HepG2 (cell line): ENCODE measurements around the gene PRR23B. TPM values are rescaled to one million over a fixed set of nuclear protein-coding genes. Genes with fewer than 3 reads are reported as not detected.

Experiments used
- ATAC-seq: fragments of 200-7000 bp; cut with Tn5 transposase; 3 replicates; pipeline ENCODE4 v1.9.1; 2020; ENCODE audit warnings: mild to moderate bottlenecking, moderate library complexity
- BruUV-seq: library from RNA; stranded (reverse); fragments of 400-500 nt; replicated peaks from 2 replicates; lab custom pipeline; 2021; lab: Mats Ljungman, UMichigan
- CTCF ChIA-PET: fragments of 300-600 bp; formaldehyde crosslinking; extraction: SDS; loops from one replicate; lab custom pipeline; 2021; ENCODE audit warnings: low total read pairs, inconsistent platforms, low intra/inter-chr PET ratio; lab: Yijun Ruan, JAX
- POLR2A ChIA-PET: fragments of 350-600 bp; sonication (Branson Sonifier 250); formaldehyde crosslinking; loops from one replicate; lab custom pipeline; 2020; ENCODE audit warnings: antibody characterized with exemption, inconsistent platforms; lab: Yijun Ruan, JAX
- DNase-seq: peaks from one replicate; pipeline ENCODE4 v3.0.0-alpha.2; 2015; ENCODE audit warnings: low spot score
- FAIRE-seq: peaks from 3 replicates; lab custom pipeline; 2011; peaks lifted over from hg19 to GRCh38; lab: Jason Lieb, UNC
- H2AFZ ChIP-seq: one replicate; pipeline ENCODE4 v1.6.1; 2011; ENCODE audit warnings: low read length, inconsistent platforms
- H3K27ac ChIP-seq: fragments of 300-600 bp; 3 replicates; pipeline ENCODE4 v1.8.0; 2011; ENCODE audit warnings: mixed run types, mild to moderate bottlenecking, mixed read lengths, low read length, inconsistent platforms; ENCODE audit not compliant: insufficient read depth; ENCODE audit errors: extremely low read length
- H3K27me3 ChIP-seq, 2 experiments: fragments of 200-600 bp in 1 of 2; 2 replicates in 1 of 2; 3 replicates in 1 of 2; pipeline versions ENCODE4 v1.6.0 to v1.8.0; 2011; ENCODE audit warnings: low read length in 2 of 2, mild to moderate bottlenecking in 2 of 2, moderate library complexity in 2 of 2, inconsistent platforms in 1 of 2; ENCODE audit not compliant: insufficient read depth in 2 of 2, control insufficient read depth in 1 of 2
- H3K36me3 ChIP-seq, 2 experiments: fragments of 200-600 bp in 1 of 2; replicated peaks in 1 of 2; 2 replicates in 1 of 2; 3 replicates in 1 of 2; pipeline versions ENCODE4 v1.5.1 to v1.8.0; 2011; ENCODE audit warnings: low read length in 2 of 2, inconsistent platforms in 1 of 2; ENCODE audit not compliant: insufficient read depth in 2 of 2, control insufficient read depth in 1 of 2
- H3K4me1 ChIP-seq: 2 replicates; pipeline ENCODE4 v1.5.1; 2012; ENCODE audit warnings: low read length, inconsistent platforms; ENCODE audit not compliant: insufficient read depth
- H3K4me2 ChIP-seq: 2 replicates; pipeline ENCODE4 v1.6.0; 2011; ENCODE audit warnings: low read depth, low read length, inconsistent platforms
- H3K4me3 ChIP-seq, 3 experiments: fragments of 200-600 bp in 1 of 3; sonication (generic), shearing (Covaris generic) in 1 of 3; replicated peaks in 1 of 3; 2 replicates each; pipeline ENCODE4 v1.5.1; 2011 to 2016; ENCODE audit warnings: low read length in 3 of 3, inconsistent platforms in 2 of 3, low read depth in 2 of 3, mild to moderate bottlenecking in 2 of 3, control low read depth in 1 of 3, mixed read lengths in 1 of 3; ENCODE audit not compliant: insufficient read depth in 1 of 3
- H3K79me2 ChIP-seq: one replicate; pipeline ENCODE4 v1.6.1; 2011; ENCODE audit warnings: low read length, inconsistent platforms; ENCODE audit not compliant: insufficient read depth
- H3K9ac ChIP-seq: 2 replicates; pipeline ENCODE4 v1.6.0; 2011; ENCODE audit warnings: mild to moderate bottlenecking, low read depth, low read length, inconsistent platforms; ENCODE audit not compliant: insufficient read depth
- H3K9me3 ChIP-seq: 2 replicates; pipeline ENCODE4 v1.5.1; 2012; ENCODE audit warnings: mild to moderate bottlenecking, low read length
- H4K20me1 ChIP-seq: 2 replicates; pipeline ENCODE4 v1.6.0; 2011; ENCODE audit warnings: inconsistent platforms, mild to moderate bottlenecking, low read length, moderate library complexity; ENCODE audit not compliant: insufficient read depth
- ADNP ChIP-seq: sonication (generic); formaldehyde crosslinking; IDR thresholded peaks from 2 replicates; pipeline ENCODE4 v1.4.0; 2020; ENCODE audit warnings: missing genetic modification reagents
- GLI4 ChIP-seq: sonication (generic); formaldehyde crosslinking; IDR thresholded peaks from 2 replicates; pipeline ENCODE4 v1.5.1; 2020; ENCODE audit warnings: missing genetic modification reagents, mild to moderate bottlenecking, moderate library complexity, borderline replicate concordance
- MAFF ChIP-seq: IDR thresholded peaks from 2 replicates; pipeline ENCODE4 v1.6.1; 2011; ENCODE audit warnings: low read depth, low read length, improper control_type of control experiment
- NR2C2 ChIP-seq: sonication (generic); formaldehyde crosslinking; IDR thresholded peaks from 2 replicates; pipeline ENCODE4 v1.4.0; 2020; ENCODE audit warnings: missing genetic modification reagents, mild to moderate bottlenecking, moderate library complexity, borderline replicate concordance
- NR3C1 ChIP-seq: sonication (generic); formaldehyde crosslinking; IDR thresholded peaks from 2 replicates; pipeline ENCODE4 v1.4.0; 2020; ENCODE audit warnings: missing genetic modification reagents
- ZNF292 ChIP-seq: sonication (generic); formaldehyde crosslinking; IDR thresholded peaks from 2 replicates; pipeline ENCODE4 v1.8.1; 2022; ENCODE audit warnings: mild to moderate bottlenecking, low read depth, missing genetic modification reagents, borderline replicate concordance
- ZNF337 ChIP-seq: sonication (generic); formaldehyde crosslinking; IDR thresholded peaks from 2 replicates; pipeline ENCODE4 v1.5.1; 2020; ENCODE audit warnings: missing genetic modification reagents, low read depth, mild to moderate bottlenecking, borderline replicate concordance
- WGBS: methylation state at CpG from one replicate; pipeline ENCODE4 v1.1.6; 2017; ENCODE audit warnings: low lambda C conversion rate; 5-methylcytosine and 5-hydroxymethylcytosine counted together
- in situ Hi-C: cut with HindIII; loops from 2 replicates; pipeline ENCODE4 v1.10.0; 2017; ENCODE audit warnings: low pct_unique_long_range_greater_than_20kb; ENCODE audit not compliant: extremely low pct_ligation_motif_present
- intact Hi-C: fragments of 100-400 bp; cut with micrococcal nuclease; formaldehyde crosslinking; loops from one replicate; pipeline ENCODE4 v1.10.0; 2022; ENCODE audit not compliant: unreplicated experiment
- polyA plus RNA-seq, 8 experiments: library from polyadenylated mRNA; depleted of rRNA in 3 of 8; stranded (reverse) in 7 of 8; unstranded in 1 of 8; fragments of >200 nt; fragmentation: Illumina TruSeq in 4 of 8; extraction: Trizol in 4 of 8; gene quantifications; 2 replicates each; pipeline versions ENCODE4 v1.2.1 to v1.2.3, GENCODE V29; 2011 to 2016; ENCODE audit warnings: low read depth in 4 of 8, missing spikeins in 1 of 8, mixed read lengths in 1 of 8; ENCODE audit not compliant: insufficient read depth in 1 of 8
- total RNA-seq, 5 experiments: library from RNA; depleted of rRNA; stranded (reverse); fragments of >200 nt; fragmentation: Illumina TruSeq; extraction: Trizol; gene quantifications; 2 replicates each; pipeline ENCODE4 v1.2.3, GENCODE V29; 2016; ENCODE audit warnings: low read depth in 1 of 5
- TF ChIP-seq, protein P1 (sequence below): sonication (generic); formaldehyde crosslinking; IDR thresholded peaks from 2 replicates; pipeline ENCODE4 v1.9.0; 2021; ENCODE audit warnings: missing genetic modification reagents, mild to moderate bottlenecking, borderline replicate concordance
- TF ChIP-seq, protein P2 (sequence below): sonication (generic); formaldehyde crosslinking; IDR thresholded peaks from 2 replicates; pipeline ENCODE4 v1.4.0; 2020; ENCODE audit warnings: missing genetic modification reagents

The PRR23B gene
- total and polyA plus RNA-seq, 2 of the 13 experiments (the other 11 are each of a cell fraction or from before 2014, with no cell fraction given) = not detected

DNA sequence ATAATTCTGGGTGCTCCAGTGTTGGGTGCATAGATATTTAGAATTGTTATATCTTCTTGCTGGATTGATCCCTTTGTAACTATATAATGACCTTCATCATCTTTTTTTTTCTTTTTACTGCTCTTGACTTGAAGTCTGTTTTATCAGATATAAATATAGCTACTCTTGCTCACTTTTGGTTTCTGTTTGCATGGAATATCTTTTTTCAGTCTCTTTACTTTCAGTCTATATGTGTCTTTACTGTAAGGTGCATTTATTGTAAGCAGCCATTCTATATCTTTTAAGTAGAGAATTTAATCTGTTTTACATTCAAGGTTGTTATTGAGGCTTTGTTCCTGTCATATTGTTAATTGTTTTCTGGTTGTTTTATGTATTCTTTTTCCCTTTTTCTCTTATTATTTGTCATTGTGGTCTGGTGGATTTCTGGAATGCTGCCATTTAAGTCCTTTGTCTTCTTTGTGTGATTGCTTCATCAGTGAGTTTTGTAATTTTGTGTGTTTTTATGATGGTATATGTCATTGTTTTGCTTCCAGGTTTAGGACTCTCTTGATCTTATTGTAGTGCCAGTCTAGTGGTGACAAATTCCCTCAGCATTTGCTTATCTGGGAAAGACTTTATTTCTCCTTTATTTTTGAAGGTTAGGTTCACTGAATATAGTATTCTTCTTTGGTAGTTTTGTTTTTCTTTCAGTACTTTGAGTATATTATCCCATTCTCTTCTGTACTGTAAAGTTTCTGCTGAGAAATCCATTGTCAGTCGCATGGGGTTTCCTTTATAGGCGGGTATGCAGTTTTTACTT lies 32.3 kb upstream of the PRR23B start:
- H4K20me1 ChIP-seq = no peaks in the 10 kb centered on the region
- TF ChIP-seq ZNF292 (CRISPR knock-in tag) (no peak), ADNP (no peak), NR2C2 (CRISPR knock-in tag) (no peak), MAFF (no peak), GLI4 (no peak), ZNF337 (peak; percentile 55; the same call in 1 of the 2 replicates), NR3C1 (CRISPR knock-in tag) (no peak)
- TF ChIP-seq, protein P1, sequence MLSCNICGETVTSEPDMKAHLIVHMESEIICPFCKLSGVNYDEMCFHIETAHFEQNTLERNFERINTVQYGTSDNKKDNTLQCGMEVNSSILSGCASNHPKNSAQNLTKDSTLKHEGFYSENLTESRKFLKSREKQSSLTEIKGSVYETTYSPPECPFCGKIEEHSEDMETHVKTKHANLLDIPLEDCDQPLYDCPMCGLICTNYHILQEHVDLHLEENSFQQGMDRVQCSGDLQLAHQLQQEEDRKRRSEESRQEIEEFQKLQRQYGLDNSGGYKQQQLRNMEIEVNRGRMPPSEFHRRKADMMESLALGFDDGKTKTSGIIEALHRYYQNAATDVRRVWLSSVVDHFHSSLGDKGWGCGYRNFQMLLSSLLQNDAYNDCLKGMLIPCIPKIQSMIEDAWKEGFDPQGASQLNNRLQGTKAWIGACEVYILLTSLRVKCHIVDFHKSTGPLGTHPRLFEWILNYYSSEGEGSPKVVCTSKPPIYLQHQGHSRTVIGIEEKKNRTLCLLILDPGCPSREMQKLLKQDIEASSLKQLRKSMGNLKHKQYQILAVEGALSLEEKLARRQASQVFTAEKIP (CRISPR knock-in tag) = no peak
- TF ChIP-seq, protein P2, sequence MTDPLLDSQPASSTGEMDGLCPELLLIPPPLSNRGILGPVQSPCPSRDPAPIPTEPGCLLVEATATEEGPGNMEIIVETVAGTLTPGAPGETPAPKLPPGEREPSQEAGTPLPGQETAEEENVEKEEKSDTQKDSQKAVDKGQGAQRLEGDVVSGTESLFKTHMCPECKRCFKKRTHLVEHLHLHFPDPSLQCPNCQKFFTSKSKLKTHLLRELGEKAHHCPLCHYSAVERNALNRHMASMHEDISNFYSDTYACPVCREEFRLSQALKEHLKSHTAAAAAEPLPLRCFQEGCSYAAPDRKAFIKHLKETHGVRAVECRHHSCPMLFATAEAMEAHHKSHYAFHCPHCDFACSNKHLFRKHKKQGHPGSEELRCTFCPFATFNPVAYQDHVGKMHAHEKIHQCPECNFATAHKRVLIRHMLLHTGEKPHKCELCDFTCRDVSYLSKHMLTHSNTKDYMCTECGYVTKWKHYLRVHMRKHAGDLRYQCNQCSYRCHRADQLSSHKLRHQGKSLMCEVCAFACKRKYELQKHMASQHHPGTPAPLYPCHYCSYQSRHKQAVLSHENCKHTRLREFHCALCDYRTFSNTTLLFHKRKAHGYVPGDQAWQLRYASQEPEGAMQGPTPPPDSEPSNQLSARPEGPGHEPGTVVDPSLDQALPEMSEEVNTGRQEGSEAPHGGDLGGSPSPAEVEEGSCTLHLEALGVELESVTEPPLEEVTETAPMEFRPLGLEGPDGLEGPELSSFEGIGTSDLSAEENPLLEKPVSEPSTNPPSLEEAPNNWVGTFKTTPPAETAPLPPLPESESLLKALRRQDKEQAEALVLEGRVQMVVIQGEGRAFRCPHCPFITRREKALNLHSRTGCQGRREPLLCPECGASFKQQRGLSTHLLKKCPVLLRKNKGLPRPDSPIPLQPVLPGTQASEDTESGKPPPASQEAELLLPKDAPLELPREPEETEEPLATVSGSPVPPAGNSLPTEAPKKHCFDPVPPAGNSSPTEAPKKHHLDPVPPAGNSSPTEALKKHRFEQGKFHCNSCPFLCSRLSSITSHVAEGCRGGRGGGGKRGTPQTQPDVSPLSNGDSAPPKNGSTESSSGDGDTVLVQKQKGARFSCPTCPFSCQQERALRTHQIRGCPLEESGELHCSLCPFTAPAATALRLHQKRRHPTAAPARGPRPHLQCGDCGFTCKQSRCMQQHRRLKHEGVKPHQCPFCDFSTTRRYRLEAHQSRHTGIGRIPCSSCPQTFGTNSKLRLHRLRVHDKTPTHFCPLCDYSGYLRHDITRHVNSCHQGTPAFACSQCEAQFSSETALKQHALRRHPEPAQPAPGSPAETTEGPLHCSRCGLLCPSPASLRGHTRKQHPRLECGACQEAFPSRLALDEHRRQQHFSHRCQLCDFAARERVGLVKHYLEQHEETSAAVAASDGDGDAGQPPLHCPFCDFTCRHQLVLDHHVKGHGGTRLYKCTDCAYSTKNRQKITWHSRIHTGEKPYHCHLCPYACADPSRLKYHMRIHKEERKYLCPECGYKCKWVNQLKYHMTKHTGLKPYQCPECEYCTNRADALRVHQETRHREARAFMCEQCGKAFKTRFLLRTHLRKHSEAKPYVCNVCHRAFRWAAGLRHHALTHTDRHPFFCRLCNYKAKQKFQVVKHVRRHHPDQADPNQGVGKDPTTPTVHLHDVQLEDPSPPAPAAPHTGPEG = no peak
- TF ChIP-seq, all 625 proteins: peak for 1
- Histone ChIP-seq H3K9ac (no peak overlapping the region), H3K27ac (no peak overlapping the region), H3K4me1 (no peaks in the 10 kb centered on the region), H3K79me2 (no peaks in the 10 kb centered on the region), H3K4me3 (no peak overlapping the region), H3K9me3 (peaks cover 11% of the 10 kb centered on the region), H3K36me3 (no peaks in the 10 kb centered on the region), H3K4me2 (no peak overlapping the region), H3K27me3 (no peaks in the 10 kb centered on the region), H2AFZ (no peak overlapping the region)
- FAIRE-seq (no peak), ATAC-seq (no peak), DNase-seq (no peak)
- 0% methylated on average over 2 of the region's 2 CpGs for WGBS
- BruUV-seq = no TSS peak
- intact Hi-C loops (no loop called here), in situ Hi-C loops (no loop called here)
- ChIA-PET POLR2A (no interaction called here), CTCF (no interaction called here)
